Measurements from ENCODE around the gene FADS2.

The FADS2 gene

GRCh38 chr11:61910187-61911127 is 82.4 kb downstream of the FADS2 start:
- ChIA-PET CTCF (interaction anchor here (1.0 to 12.2 kb wide), 6 partner anchors 11 to 198 kb away, joined by 3 to 245 read pairs (median 6); no protein-coding TSS in a partner anchor), POLR2A (interaction anchor here (0.6 kb wide), 1 partner anchor 47 kb away, joined by 3 read pairs; no protein-coding TSS in a partner anchor)
- TF ChIP-seq CTCF (IDR thresholded peaks at IDR 0.05; ENCODE audit: insufficient read depth, low read length, missing control alignments), result no peak
- no peak for DNase-seq (ENCODE audit: low read depth, low spot score)
- H3K4me3 ChIP-seq (ENCODE audit: low read depth, low read length), result no peak overlapping the region

GRCh38 chr11:61911128-61911700 is 83.1 kb downstream of the FADS2 start:
- CTCF ChIA-PET, result interaction anchor here (1.4 to 12.2 kb wide), 3 partner anchors 12 to 171 kb away, joined by 5 to 245 read pairs (median 32); no protein-coding TSS in a partner anchor
- no peak for TF ChIP-seq CTCF (IDR thresholded peaks at IDR 0.05; ENCODE audit: insufficient read depth, low read length, missing control alignments)
- DNase-seq (ENCODE audit: low read depth, low spot score), result no peak
- POLR2A ChIA-PET, result interaction anchor here (0.6 kb wide), 1 partner anchor 47 kb away, joined by 3 read pairs; no protein-coding TSS in a partner anchor
- H3K4me3 ChIP-seq (ENCODE audit: low read depth, low read length), result no peak overlapping the region

GRCh38 chr11:61911701-61912529 is 83.8 kb downstream of the FADS2 start:
- no peak for DNase-seq (ENCODE audit: low read depth, low spot score)
- TF ChIP-seq CTCF (IDR thresholded peaks at IDR 0.05; ENCODE audit: insufficient read depth, low read length, missing control alignments), result no peak
- ChIA-PET POLR2A (no interaction called here), CTCF (interaction anchor here (5.3 to 12.2 kb wide), 2 partner anchors 13 to 36 kb away, joined by 33 to 245 read pairs; partner anchors contain the start of gene BEST1)
- no peak overlapping the region for H3K4me3 ChIP-seq (ENCODE audit: low read depth, low read length)

DNA sequence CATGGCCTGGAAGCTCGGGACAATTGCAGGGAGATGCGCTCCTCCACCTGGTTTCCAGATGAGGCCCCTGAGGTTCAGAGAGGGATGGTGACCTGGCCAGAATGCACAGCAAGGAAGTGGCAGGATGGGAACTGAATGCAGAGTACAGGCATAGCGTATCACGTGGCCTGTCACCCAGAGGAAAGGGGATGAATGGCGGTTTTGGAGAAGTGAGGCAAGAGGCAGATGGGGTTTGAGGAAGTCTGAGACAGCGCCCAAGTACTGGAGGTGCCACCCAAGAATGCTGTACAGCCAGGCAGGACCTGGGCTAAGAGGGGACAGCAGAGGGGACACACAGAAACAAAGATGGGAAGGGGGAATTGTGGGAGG is 84.4 kb downstream of the FADS2 start:
- TF ChIP-seq CTCF (IDR thresholded peaks at IDR 0.05; ENCODE audit: insufficient read depth, low read length, missing control alignments), result no peak
- ChIA-PET CTCF (interaction anchor here (1.1 to 12.2 kb wide), 3 partner anchors 13 to 169 kb away, joined by 4 to 245 read pairs (median 33); partner anchors contain the start of gene BEST1), POLR2A (no interaction called here)
- no peak overlapping the region for H3K4me3 ChIP-seq (ENCODE audit: low read depth, low read length)
- no peak for DNase-seq (ENCODE audit: low read depth, low spot score)

GRCh38 chr11:61912991-61913698 is 85.0 kb downstream of the FADS2 start:
- POLR2A ChIA-PET, result no interaction called here
- DNase-seq (ENCODE audit: low read depth, low spot score), result no peak
- H3K4me3 ChIP-seq (ENCODE audit: low read depth, low read length), result no peak overlapping the region
- CTCF ChIA-PET, result interaction anchor here (0.6 to 12.2 kb wide), 4 partner anchors 14 to 195 kb away, joined by 3 to 245 read pairs (median 18); partner anchors contain the start of gene BEST1
- no peak for TF ChIP-seq CTCF (IDR thresholded peaks at IDR 0.05; ENCODE audit: insufficient read depth, low read length, missing control alignments)

All from AG04449 (cell line).